ENCODE data around the gene TIMM10. TPM values are rescaled to one million over a fixed set of nuclear protein-coding genes. Genes with fewer than 3 reads are reported as not detected.

TIMM10 gene
- total and polyA plus RNA-seq, 2 experiments from 2014 or later: 32.6 to 64.7 TPM

DNA sequence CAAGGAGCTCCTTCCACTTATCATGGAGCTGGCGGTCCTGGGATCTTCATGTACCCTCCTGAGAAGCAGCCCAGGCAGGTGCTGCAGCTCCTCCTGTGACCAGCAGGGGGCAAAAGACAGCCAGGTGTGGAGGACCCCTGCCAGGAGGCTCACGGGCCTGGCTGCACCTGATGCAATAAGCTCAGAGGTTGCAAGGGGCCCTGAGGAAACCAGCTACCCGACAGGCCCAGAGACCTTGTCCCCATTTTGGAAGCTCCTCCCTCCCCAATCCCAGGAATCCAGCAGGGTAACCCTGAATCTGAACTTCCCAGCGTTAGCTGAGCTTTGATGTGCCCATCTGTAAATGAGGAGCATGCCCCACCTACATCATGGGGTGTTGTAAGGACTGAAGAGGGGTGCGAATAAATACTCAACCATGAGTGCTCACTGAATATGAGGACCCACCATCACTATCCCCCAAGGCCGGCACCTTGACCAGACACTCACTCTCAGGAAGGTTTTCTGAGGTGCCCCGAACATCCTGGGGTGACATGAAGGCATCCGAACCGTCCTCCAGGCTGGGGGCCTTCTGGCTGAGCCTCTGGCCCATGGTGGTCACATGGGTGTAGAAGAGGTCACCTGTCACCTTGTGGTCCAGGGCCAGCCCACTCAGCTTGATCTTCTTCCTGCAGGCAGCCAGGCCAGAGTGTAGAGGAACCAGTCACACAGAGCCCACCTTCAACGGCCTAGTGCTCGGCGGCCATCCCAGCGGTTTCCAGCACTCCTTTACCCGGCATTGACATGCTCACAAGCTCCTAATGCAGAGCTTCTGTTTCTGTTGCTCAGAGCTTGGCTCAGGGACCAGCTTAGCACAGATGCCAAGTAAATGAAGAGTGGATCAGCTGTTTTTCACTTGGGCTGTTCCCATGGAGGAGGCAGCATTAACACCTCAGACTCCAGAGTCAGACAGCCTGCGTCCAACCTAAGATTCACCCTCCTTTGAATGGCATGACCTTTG lies 36.7 kb downstream of the TIMM10 start:
- H3K27me3 ChIP-seq: no peaks in the 10 kb centered on the region
- H3K36me3 ChIP-seq: no peaks in the 10 kb centered on the region
- no peaks in the 10 kb centered on the region for H3K9me3 ChIP-seq (ENCODE audit: low read depth)
- DNase-seq (ENCODE audit: low read depth in 1 of 2, low spot score in 1 of 2): peak; percentile 43 to 65
- H3K4me1 ChIP-seq (ENCODE audit: low read depth): no peaks in the 10 kb centered on the region
- H3K27ac ChIP-seq: no peak overlapping the region
- H3K4me3 ChIP-seq: no peak overlapping the region
- TF ChIP-seq, protein P1, sequence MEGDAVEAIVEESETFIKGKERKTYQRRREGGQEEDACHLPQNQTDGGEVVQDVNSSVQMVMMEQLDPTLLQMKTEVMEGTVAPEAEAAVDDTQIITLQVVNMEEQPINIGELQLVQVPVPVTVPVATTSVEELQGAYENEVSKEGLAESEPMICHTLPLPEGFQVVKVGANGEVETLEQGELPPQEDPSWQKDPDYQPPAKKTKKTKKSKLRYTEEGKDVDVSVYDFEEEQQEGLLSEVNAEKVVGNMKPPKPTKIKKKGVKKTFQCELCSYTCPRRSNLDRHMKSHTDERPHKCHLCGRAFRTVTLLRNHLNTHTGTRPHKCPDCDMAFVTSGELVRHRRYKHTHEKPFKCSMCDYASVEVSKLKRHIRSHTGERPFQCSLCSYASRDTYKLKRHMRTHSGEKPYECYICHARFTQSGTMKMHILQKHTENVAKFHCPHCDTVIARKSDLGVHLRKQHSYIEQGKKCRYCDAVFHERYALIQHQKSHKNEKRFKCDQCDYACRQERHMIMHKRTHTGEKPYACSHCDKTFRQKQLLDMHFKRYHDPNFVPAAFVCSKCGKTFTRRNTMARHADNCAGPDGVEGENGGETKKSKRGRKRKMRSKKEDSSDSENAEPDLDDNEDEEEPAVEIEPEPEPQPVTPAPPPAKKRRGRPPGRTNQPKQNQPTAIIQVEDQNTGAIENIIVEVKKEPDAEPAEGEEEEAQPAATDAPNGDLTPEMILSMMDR (IDR thresholded peaks at IDR 0.05; ENCODE audit: low read depth, low read length): peak; percentile 95

DNA sequence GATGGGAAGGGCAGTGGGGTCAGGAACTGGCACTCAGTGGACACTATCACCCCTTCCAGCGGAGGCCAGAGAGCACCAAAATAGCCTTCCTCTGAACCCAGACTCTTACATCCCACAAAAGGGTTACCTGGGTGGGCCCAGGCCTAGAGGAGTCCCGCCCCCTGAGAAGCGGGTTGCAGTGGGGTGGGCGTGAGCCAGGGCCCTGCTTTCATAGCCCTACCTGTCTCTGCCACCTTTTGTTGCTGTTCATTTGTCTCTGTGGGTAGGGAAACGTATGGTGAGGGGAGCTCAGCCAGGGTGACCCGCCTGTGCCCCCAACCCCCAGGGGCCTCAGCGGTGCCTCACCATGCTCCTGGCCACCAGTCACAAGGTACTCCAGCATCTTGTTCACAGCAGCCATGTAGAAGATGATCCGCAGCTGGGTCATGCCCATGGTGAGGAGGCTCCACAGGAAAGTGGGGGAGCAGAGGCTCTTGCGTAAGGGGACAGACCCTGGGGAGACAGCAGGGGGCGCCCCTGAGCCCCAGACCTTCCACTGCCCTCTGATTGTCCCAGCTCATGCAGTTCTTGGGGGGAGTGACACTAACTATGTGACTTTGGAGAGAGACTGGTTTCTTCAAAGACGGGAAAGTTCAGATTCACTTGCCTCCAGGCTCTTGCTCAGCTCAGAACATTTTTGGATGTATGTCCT lies 39.0 kb downstream of the TIMM10 start:
- TF ChIP-seq, protein P1 (IDR thresholded peaks at IDR 0.05; ENCODE audit: low read depth, low read length): peak; percentile 75
- peak; percentile 42 to 46 for DNase-seq (ENCODE audit: low read depth in 1 of 2, low spot score in 1 of 2)
- no peak overlapping the region for H3K27ac ChIP-seq
- H3K27me3 ChIP-seq: no peaks in the 10 kb centered on the region
- no peaks in the 10 kb centered on the region for H3K9me3 ChIP-seq (ENCODE audit: low read depth)
- no peak overlapping the region for H3K4me3 ChIP-seq
- no peaks in the 10 kb centered on the region for H3K4me1 ChIP-seq (ENCODE audit: low read depth)
- no peaks in the 10 kb centered on the region for H3K36me3 ChIP-seq

DNA sequence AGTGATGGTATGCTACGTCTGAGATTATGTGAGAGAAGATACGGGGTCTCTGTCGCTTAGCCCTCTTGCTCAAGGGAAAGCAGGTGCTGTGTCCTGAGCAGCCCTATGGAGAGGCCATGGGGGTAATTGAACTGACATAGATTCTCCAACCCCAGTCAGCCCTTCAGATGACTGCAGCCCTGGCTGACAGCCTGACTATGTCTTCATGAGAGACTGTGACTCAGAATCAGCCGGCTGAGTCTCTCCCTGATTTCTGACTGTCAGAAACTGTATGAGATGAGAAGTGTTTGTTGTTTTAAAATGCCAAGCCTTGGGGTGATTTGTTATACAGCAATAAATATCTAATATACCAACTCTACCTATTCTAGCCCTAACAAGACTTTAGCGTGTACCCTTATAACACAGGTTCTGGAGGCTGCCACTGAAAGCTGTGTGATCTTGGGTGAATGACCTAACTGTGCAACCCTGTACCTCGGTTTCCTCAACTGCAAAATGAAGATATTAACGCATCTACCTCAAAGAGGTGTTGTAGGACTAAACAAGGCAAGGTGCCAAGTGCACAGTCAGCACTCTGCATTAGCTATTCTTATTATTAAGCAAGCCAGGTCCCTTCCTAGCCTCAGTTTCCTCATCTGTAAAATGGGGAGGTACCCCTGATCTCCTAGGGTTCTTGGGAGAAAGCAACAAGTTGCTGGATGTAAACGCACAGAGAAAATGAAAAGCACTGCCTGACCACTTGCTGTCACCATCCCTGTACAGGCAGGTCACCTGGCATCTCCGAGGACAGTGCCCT lies 39.9 kb downstream of the TIMM10 start:
- no peak overlapping the region for H3K27ac ChIP-seq
- peak in 1 of 2 donors; percentile 24 for DNase-seq (ENCODE audit: low read depth in 1 of 2, low spot score in 1 of 2)
- no peaks in the 10 kb centered on the region for H3K9me3 ChIP-seq (ENCODE audit: low read depth)
- H3K4me3 ChIP-seq: no peak overlapping the region
- H3K4me1 ChIP-seq (ENCODE audit: low read depth): no peaks in the 10 kb centered on the region
- H3K36me3 ChIP-seq: no peaks in the 10 kb centered on the region
- no peaks in the 10 kb centered on the region for H3K27me3 ChIP-seq
- TF ChIP-seq, protein P1 (IDR thresholded peaks at IDR 0.05; ENCODE audit: low read depth, low read length): no peak

DNA sequence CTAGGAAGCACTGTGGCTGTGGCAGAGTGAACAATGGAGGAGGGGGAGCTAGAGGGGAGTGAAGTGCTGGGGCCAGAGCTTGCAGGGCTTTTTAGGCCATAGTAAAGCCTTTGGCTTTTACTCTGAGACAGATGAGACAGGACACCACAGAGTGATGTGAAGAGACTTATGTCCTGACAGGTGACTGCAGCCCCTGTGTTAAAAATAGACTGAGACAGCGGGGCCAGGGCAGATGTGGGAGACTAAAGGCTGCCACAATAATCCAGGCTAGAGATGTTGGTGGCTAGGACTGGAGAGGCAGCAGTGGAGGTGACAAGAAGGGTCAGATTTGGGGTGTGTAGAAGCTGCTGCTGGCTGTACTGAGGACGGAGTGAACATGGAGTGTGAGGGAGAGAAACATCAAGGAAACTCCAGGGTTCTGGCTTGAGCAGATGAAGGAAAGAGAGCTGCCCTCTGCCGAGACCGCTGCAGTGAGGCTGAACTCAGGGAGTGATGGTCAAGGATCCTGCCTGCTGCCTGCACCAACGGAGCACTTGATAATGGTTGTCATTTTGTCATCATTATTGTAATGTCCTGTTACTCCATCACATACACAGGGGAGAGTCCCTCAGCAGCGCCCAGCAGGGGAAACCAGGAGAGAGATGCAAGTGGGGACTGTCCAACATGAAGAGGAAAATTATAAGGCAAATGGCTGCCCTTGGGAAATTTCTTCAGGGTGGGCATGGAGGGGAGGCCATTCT lies 42.5 kb downstream of the TIMM10 start:
- DNase-seq (ENCODE audit: low read depth in 1 of 2, low spot score in 1 of 2): no peak
- Histone ChIP-seq H3K27me3 (peaks cover under 1% of the 10 kb centered on the region), H3K27ac (peak overlapping the region; percentile 34), H3K9me3 (ENCODE audit: low read depth) (no peaks in the 10 kb centered on the region), H3K4me3 (no peak overlapping the region), H3K36me3 (no peaks in the 10 kb centered on the region), H3K4me1 (ENCODE audit: low read depth) (no peaks in the 10 kb centered on the region)
- TF ChIP-seq, protein P1 (IDR thresholded peaks at IDR 0.05; ENCODE audit: low read depth, low read length): no peak

Measured in cardiac muscle cell (in vitro differentiated cells and primary cell).